Measurements from ENCODE around the gene NKD2. TPM values are rescaled to one million over a fixed set of nuclear protein-coding genes. Genes with fewer than 3 reads are reported as not detected.

Gene NKD2
- total and polyA plus RNA-seq, 9 of the 15 experiments (the other 6 are each of a cell fraction or from before 2014, with no cell fraction given), result 0.09 to 0.64 (median 0.27) TPM; not detected in 5

DNA sequence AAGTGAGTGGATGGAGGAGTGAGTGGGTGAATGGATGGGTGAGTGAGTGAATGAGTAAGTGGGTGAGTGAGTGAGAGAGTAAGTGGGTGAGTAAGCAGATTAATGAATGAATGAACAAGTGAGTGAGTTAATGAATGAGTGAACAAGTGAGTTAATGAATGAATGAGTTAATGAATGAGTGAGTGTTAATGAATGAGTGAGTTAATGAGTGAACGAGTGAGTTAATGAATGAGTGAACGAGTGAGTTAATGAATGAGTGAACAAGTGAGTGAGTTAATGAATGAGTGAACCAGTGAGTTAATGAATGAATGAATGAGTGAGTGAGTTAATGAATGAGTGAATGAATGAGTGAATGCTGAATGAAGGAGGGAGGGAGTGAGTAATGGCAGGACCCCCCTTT is 26.4 kb downstream of the NKD2 start (continued):
- TF ChIP-seq, protein P1, sequence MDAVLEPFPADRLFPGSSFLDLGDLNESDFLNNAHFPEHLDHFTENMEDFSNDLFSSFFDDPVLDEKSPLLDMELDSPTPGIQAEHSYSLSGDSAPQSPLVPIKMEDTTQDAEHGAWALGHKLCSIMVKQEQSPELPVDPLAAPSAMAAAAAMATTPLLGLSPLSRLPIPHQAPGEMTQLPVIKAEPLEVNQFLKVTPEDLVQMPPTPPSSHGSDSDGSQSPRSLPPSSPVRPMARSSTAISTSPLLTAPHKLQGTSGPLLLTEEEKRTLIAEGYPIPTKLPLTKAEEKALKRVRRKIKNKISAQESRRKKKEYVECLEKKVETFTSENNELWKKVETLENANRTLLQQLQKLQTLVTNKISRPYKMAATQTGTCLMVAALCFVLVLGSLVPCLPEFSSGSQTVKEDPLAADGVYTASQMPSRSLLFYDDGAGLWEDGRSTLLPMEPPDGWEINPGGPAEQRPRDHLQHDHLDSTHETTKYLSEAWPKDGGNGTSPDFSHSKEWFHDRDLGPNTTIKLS (IDR thresholded peaks at IDR 0.05; ENCODE audit: borderline replicate concordance, low read depth), result no peak
- TF ChIP-seq, protein P2, sequence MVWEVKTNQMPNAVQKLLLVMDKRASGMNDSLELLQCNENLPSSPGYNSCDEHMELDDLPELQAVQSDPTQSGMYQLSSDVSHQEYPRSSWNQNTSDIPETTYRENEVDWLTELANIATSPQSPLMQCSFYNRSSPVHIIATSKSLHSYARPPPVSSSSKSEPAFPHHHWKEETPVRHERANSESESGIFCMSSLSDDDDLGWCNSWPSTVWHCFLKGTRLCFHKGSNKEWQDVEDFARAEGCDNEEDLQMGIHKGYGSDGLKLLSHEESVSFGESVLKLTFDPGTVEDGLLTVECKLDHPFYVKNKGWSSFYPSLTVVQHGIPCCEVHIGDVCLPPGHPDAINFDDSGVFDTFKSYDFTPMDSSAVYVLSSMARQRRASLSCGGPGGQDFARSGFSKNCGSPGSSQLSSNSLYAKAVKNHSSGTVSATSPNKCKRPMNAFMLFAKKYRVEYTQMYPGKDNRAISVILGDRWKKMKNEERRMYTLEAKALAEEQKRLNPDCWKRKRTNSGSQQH (CRISPR knock-in tag; IDR thresholded peaks at IDR 0.05), result no peak
- TF ChIP-seq TEAD4 (IDR thresholded peaks at IDR 0.05; ENCODE audit: low read length) (no peak), TEAD4 (CRISPR knock-in tag; IDR thresholded peaks at IDR 0.05; ENCODE audit: borderline replicate concordance) (no peak), CBX3 (IDR thresholded peaks at IDR 0.05; ENCODE audit: borderline replicate concordance in 1 of 2, low read length in 2 of 2) (no peak), L3MBTL2 (IDR thresholded peaks at IDR 0.05) (no peak), SUPT5H (IDR thresholded peaks at IDR 0.05) (no peak), DNMT1 (IDR thresholded peaks at IDR 0.05) (no peak)

Data from K562 (cell line).